IPS-15b (cell line): ENCODE measurements around the gene FKBP5.

Experiments used
- H3K27me3 ChIP-seq: one replicate; pipeline ENCODE4 v1.6.1; 2013; ENCODE audit warnings: low read length; ENCODE audit not compliant: control insufficient read depth, insufficient read depth
- H3K36me3 ChIP-seq: one replicate; pipeline ENCODE4 v1.6.1; 2013; ENCODE audit warnings: low read length; ENCODE audit not compliant: control insufficient read depth, insufficient read depth
- H3K4me1 ChIP-seq: one replicate; pipeline ENCODE4 v1.6.1; 2013; ENCODE audit warnings: mild to moderate bottlenecking, low read length; ENCODE audit not compliant: control insufficient read depth, insufficient read depth
- H3K4me3 ChIP-seq: one replicate; pipeline ENCODE4 v1.5.1; 2013; ENCODE audit warnings: low read depth, low read length
- H3K9ac ChIP-seq: one replicate; pipeline ENCODE4 v1.6.1; 2013; ENCODE audit warnings: low read depth, mild to moderate bottlenecking, low read length
- H3K9me3 ChIP-seq: one replicate; pipeline ENCODE4 v1.6.1; 2013; ENCODE audit warnings: mild to moderate bottlenecking, low read length; ENCODE audit not compliant: control insufficient read depth, insufficient read depth

The FKBP5 gene

GRCh38 chr6:35613762-35614161, 75.0 kb downstream of the FKBP5 start:
- H3K9me3 ChIP-seq = no peaks in the 10 kb centered on the region
- no peak overlapping the region for H3K9ac ChIP-seq
- H3K36me3 ChIP-seq = peaks cover 3% of the 10 kb centered on the region
- no peaks in the 10 kb centered on the region for H3K4me1 ChIP-seq
- no peak overlapping the region for H3K4me3 ChIP-seq
- no peaks in the 10 kb centered on the region for H3K27me3 ChIP-seq

- no peaks in the 10 kb centered on the region for H3K4me1 ChIP-seq
- H3K9ac ChIP-seq = no peak overlapping the region
- H3K36me3 ChIP-seq = peaks cover 2% of the 10 kb centered on the region
- no peak overlapping the region for H3K4me3 ChIP-seq
- no peaks in the 10 kb centered on the region for H3K9me3 ChIP-seq
- no peaks in the 10 kb centered on the region for H3K27me3 ChIP-seq
Measured at GRCh38 chr6:35611240-35611639, 77.5 kb downstream of the FKBP5 start.

GRCh38 chr6:35610830-35611229, 77.9 kb downstream of the FKBP5 start:
- no peaks in the 10 kb centered on the region for H3K9me3 ChIP-seq
- no peak overlapping the region for H3K9ac ChIP-seq
- no peak overlapping the region for H3K4me3 ChIP-seq
- no peaks in the 10 kb centered on the region for H3K4me1 ChIP-seq
- no peaks in the 10 kb centered on the region for H3K27me3 ChIP-seq
- H3K36me3 ChIP-seq = peaks cover 2% of the 10 kb centered on the region

GRCh38 chr6:35609588-35609987, 79.1 kb downstream of the FKBP5 start:
- H3K9ac ChIP-seq = no peak overlapping the region
- no peaks in the 10 kb centered on the region for H3K9me3 ChIP-seq
- no peak overlapping the region for H3K4me3 ChIP-seq
- no peaks in the 10 kb centered on the region for H3K4me1 ChIP-seq
- peaks cover 2% of the 10 kb centered on the region for H3K36me3 ChIP-seq
- no peaks in the 10 kb centered on the region for H3K27me3 ChIP-seq

- H3K4me1 ChIP-seq = peaks cover 4% of the 10 kb centered on the region
- peaks cover 2% of the 10 kb centered on the region for H3K36me3 ChIP-seq
- no peaks in the 10 kb centered on the region for H3K27me3 ChIP-seq
- no peaks in the 10 kb centered on the region for H3K9me3 ChIP-seq
- no peak overlapping the region for H3K4me3 ChIP-seq
- H3K9ac ChIP-seq = no peak overlapping the region
Measured at GRCh38 chr6:35607517-35608233, 81.0 kb downstream of the FKBP5 start.

- H3K9me3 ChIP-seq = no peaks in the 10 kb centered on the region
- peaks cover 17% of the 10 kb centered on the region for H3K4me1 ChIP-seq
- no peak overlapping the region for H3K9ac ChIP-seq
- H3K36me3 ChIP-seq = peaks cover 2% of the 10 kb centered on the region
- H3K27me3 ChIP-seq = no peaks in the 10 kb centered on the region
- H3K4me3 ChIP-seq = no peak overlapping the region
Measured at GRCh38 chr6:35605600-35605999, 83.1 kb downstream of the FKBP5 start.

GRCh38 chr6:35603326-35604202, 85.2 kb downstream of the FKBP5 start:
- Histone ChIP-seq H3K9ac (no peak overlapping the region), H3K27me3 (no peaks in the 10 kb centered on the region), H3K36me3 (peaks cover 2% of the 10 kb centered on the region), H3K9me3 (no peaks in the 10 kb centered on the region), H3K4me1 (peaks cover 17% of the 10 kb centered on the region), H3K4me3 (no peak overlapping the region)

GRCh38 chr6:35602133-35602946, 86.4 kb downstream of the FKBP5 start:
- H3K9ac ChIP-seq = no peak overlapping the region
- no peak overlapping the region for H3K4me3 ChIP-seq
- H3K9me3 ChIP-seq = no peaks in the 10 kb centered on the region
- H3K4me1 ChIP-seq = peaks cover 17% of the 10 kb centered on the region
- H3K36me3 ChIP-seq = no peaks in the 10 kb centered on the region
- no peaks in the 10 kb centered on the region for H3K27me3 ChIP-seq

GRCh38 chr6:35601331-35602132, 87.2 kb downstream of the FKBP5 start:
- no peak overlapping the region for H3K4me3 ChIP-seq
- H3K9ac ChIP-seq = no peak overlapping the region
- no peaks in the 10 kb centered on the region for H3K9me3 ChIP-seq
- H3K4me1 ChIP-seq = peaks cover 17% of the 10 kb centered on the region
- H3K36me3 ChIP-seq = no peaks in the 10 kb centered on the region
- H3K27me3 ChIP-seq = no peaks in the 10 kb centered on the region

- Histone ChIP-seq H3K36me3 (no peaks in the 10 kb centered on the region), H3K27me3 (no peaks in the 10 kb centered on the region), H3K4me1 (peaks cover 17% of the 10 kb centered on the region), H3K4me3 (no peak overlapping the region), H3K9ac (no peak overlapping the region), H3K9me3 (no peaks in the 10 kb centered on the region)
Measured at GRCh38 chr6:35600659-35601125, 88.0 kb downstream of the FKBP5 start.
